OCI-LY1 (cell line): ENCODE results near the gene CNTN3.

ENCODE experiments used
- CTCF ChIP-seq: fragments of 200-600 bp; sonication (generic), shearing (Covaris generic); IDR thresholded peaks from 2 replicates; pipeline ENCODE4 v1.5.1; 2017; ENCODE audit warnings: mild to moderate bottlenecking, antibody characterized with exemption, low read length, moderate library complexity, mixed read lengths
- EZH2 ChIP-seq: fragments of 200-600 bp; sonication (generic), shearing (Covaris generic); IDR thresholded peaks from 2 replicates; pipeline ENCODE4 v1.8.0; 2017; ENCODE audit warnings: borderline replicate concordance, mixed run types, mild to moderate bottlenecking, antibody characterized with exemption, low read length, moderate library complexity, mixed read lengths

DNA sequence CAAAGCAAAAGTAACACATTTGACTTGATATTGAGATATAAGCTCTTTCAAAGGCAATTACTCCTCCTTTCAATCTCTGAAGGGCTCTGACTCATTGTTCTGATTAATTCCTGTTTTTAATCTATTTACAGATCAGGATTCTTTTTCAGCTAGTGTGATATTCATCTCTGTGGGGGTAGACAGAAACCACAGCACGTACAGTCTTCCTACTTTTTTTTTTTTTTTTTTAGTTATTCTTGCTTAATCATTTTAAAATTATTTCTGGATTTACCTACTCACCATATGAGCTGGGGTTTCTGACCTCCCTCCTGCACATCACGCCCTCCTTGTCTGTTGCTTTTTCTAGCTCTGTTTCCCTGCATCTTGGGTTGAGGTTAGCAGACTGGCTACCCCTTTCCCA is 1.4 kb downstream of the CNTN3 start:
- no peak for TF ChIP-seq CTCF
- no peak for TF ChIP-seq EZH2
